Endothelial cell (in vitro differentiated cells): ENCODE measurements around the gene ARL13B. TPM values are rescaled to one million over a fixed set of nuclear protein-coding genes. Genes with fewer than 3 reads are reported as not detected.

ENCODE experiments used
- DNase-seq: peaks from one replicate; pipeline ENCODE4 v3.0.0; 2021; ENCODE audit warnings: low spot score
- H3K27ac Mint-ChIP-seq: one replicate; pipeline ENCODE4 v1.8.0; 2021; ENCODE audit warnings: mixed read lengths, inconsistent platforms; ENCODE audit not compliant: unreplicated experiment
- H3K27me3 Mint-ChIP-seq: one replicate; pipeline ENCODE4 v1.8.0; 2021; ENCODE audit warnings: mild to moderate bottlenecking, moderate library complexity, mixed read lengths, inconsistent platforms; ENCODE audit not compliant: unreplicated experiment
- H3K36me3 Mint-ChIP-seq: one replicate; pipeline ENCODE4 v1.8.0; 2021; ENCODE audit warnings: mild to moderate bottlenecking, low read depth, mixed read lengths, inconsistent platforms; ENCODE audit not compliant: unreplicated experiment
- H3K4me1 Mint-ChIP-seq: one replicate; pipeline ENCODE4 v1.8.0; 2021; ENCODE audit warnings: mild to moderate bottlenecking, mixed read lengths, inconsistent platforms; ENCODE audit not compliant: unreplicated experiment
- H3K4me3 Mint-ChIP-seq: one replicate; pipeline ENCODE4 v1.8.0; 2021; ENCODE audit warnings: mild to moderate bottlenecking, mixed read lengths, inconsistent platforms; ENCODE audit not compliant: unreplicated experiment
- H3K9me3 Mint-ChIP-seq: one replicate; pipeline ENCODE4 v1.8.0; 2021; ENCODE audit warnings: mixed read lengths, inconsistent platforms; ENCODE audit not compliant: unreplicated experiment
- CTCF ChIP-seq: fragments of 200-600 bp; sonication (generic); IDR thresholded peaks from one replicate; pipeline ENCODE4 v1.5.0; 2021; ENCODE audit warnings: antibody characterized with exemption; ENCODE audit not compliant: unreplicated experiment
- total RNA-seq: library from RNA; stranded (reverse); fragmentation: NEBNext Ultra II Directional; extraction: Animal tissue kit (Norgen Biotek cat#: 25700); gene quantifications from one replicate; pipeline ENCODE4 v1.2.1, GENCODE V29; 2021; ENCODE audit not compliant: unreplicated experiment

Gene ARL13B
- total RNA-seq, 1 donor from 2014 or later = 15.3 TPM

GRCh38 chr3:94001191-94001590 lies 21.2 kb downstream of the ARL13B start:
- Mint-ChIP-seq H3K9me3 (no peaks in the 10 kb centered on the region), H3K27me3 (no peaks in the 10 kb centered on the region), H3K4me3 (no peak overlapping the region), H3K27ac (no peak overlapping the region), H3K4me1 (no peaks in the 10 kb centered on the region), H3K36me3 (peaks cover 4% of the 10 kb centered on the region)
- no peak for TF ChIP-seq CTCF
- no peak for DNase-seq

GRCh38 chr3:94001827-94002495 lies 22.0 kb downstream of the ARL13B start:
- peaks cover 3% of the 10 kb centered on the region for H3K36me3 Mint-ChIP-seq
- H3K4me1 Mint-ChIP-seq = no peaks in the 10 kb centered on the region
- H3K27me3 Mint-ChIP-seq = no peaks in the 10 kb centered on the region
- TF ChIP-seq CTCF = no peak
- H3K9me3 Mint-ChIP-seq = no peaks in the 10 kb centered on the region
- no peak overlapping the region for H3K27ac Mint-ChIP-seq
- DNase-seq = no peak
- no peak overlapping the region for H3K4me3 Mint-ChIP-seq

GRCh38 chr3:94004301-94004910 lies 24.5 kb downstream of the ARL13B start:
- H3K27ac Mint-ChIP-seq = no peak overlapping the region
- H3K27me3 Mint-ChIP-seq = no peaks in the 10 kb centered on the region
- no peak overlapping the region for H3K4me3 Mint-ChIP-seq
- no peak for DNase-seq
- no peaks in the 10 kb centered on the region for H3K4me1 Mint-ChIP-seq
- no peak for TF ChIP-seq CTCF
- H3K9me3 Mint-ChIP-seq = no peaks in the 10 kb centered on the region
- peaks cover 3% of the 10 kb centered on the region for H3K36me3 Mint-ChIP-seq

GRCh38 chr3:94008253-94008652 lies 28.3 kb downstream of the ARL13B start:
- H3K27ac Mint-ChIP-seq = no peak overlapping the region
- no peaks in the 10 kb centered on the region for H3K27me3 Mint-ChIP-seq
- DNase-seq = no peak
- peaks cover 12% of the 10 kb centered on the region for H3K36me3 Mint-ChIP-seq
- no peaks in the 10 kb centered on the region for H3K9me3 Mint-ChIP-seq
- no peak overlapping the region for H3K4me3 Mint-ChIP-seq
- TF ChIP-seq CTCF = no peak
- peaks cover 3% of the 10 kb centered on the region for H3K4me1 Mint-ChIP-seq

- H3K4me3 Mint-ChIP-seq = no peak overlapping the region
- H3K27me3 Mint-ChIP-seq = no peaks in the 10 kb centered on the region
- no peaks in the 10 kb centered on the region for H3K9me3 Mint-ChIP-seq
- no peak for TF ChIP-seq CTCF
- H3K27ac Mint-ChIP-seq = no peak overlapping the region
- peaks cover 3% of the 10 kb centered on the region for H3K4me1 Mint-ChIP-seq
- no peak for DNase-seq
- peaks cover 12% of the 10 kb centered on the region for H3K36me3 Mint-ChIP-seq
Observed at GRCh38 chr3:94009608-94010007, 29.7 kb downstream of the ARL13B start.
